GM12892 (cell line): Measurements from ENCODE around the gene AK5.

ENCODE experiments used
- POLR2AphosphoS5 ChIP-seq: IDR thresholded peaks from 2 replicates; pipeline ENCODE4 v1.6.1; 2011; ENCODE audit warnings: low read depth, low read length, control low read depth
- TAF1 ChIP-seq: IDR thresholded peaks from 2 replicates; pipeline ENCODE4 v1.6.1; 2011; ENCODE audit warnings: low read depth, mild to moderate bottlenecking, control low read depth, low read length, borderline replicate concordance

DNA sequence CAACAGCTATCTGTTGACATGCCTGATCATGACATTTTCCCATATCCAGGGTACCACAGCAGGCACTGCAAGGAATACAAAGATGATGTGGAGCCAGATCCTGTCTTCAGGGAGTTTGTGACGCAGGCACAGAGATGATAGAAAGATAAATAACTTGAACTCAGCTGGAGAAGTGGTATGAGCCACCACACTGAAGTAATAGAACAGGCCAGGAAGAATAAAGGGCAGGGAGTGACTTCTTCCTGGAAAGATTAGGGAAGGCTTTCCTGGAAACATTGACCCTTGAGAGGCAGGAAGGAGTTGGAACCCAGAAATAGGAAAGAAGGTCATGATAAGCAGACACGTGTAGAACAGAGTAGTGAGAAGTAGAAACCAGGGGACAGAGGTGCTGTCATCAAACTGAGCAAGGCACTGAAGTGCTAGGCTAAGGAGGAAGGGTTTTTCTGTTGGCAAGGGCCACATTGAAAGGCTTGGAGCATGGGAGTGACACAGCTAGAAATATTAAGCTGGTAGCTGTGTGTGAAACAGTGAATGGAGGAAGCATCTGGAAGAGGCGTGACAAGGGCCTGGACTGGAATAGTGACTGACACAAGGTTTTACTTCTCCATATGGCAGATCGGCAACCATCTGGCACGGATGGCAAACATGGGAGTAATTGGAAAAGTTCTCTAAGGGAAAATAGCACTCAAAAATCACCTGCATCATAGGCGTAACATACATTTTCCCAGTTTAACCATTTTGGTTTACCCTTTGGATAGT is 68.4 kb downstream of the AK5 start:
- no peak for TF ChIP-seq TAF1
- no peak for TF ChIP-seq POLR2AphosphoS5
